HG03159 (cell line): ENCODE measurements around the gene VIPR2.

ENCODE experiments used
- ATAC-seq: cut with Tn5 transposase; IDR thresholded peaks from one replicate; pipeline ENCODE4 v1.9.1; 2021; ENCODE audit warnings: mild to moderate bottlenecking, moderate library complexity; ENCODE audit not compliant: unreplicated experiment

Gene VIPR2

DNA sequence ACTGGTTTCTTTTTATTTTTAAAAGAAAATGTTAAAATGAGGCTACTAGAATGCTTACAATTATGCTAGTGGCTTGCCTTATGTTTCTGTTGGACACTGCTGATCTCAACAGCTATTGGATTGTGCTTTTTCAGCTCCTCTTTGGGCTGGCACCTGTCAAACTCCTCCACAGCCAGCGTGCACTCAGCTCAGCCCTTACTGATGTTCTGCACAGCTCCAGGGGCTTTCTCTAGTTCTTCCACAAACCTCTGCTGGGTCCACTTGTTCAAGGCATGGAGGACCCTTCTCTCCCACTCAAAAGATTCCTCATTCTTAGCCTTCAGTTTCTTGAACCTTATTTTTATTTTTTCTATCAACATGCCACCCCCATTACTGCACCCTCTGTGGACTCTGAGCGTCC is 96.0 kb downstream of the VIPR2 start:
- ATAC-seq = no peak

DNA sequence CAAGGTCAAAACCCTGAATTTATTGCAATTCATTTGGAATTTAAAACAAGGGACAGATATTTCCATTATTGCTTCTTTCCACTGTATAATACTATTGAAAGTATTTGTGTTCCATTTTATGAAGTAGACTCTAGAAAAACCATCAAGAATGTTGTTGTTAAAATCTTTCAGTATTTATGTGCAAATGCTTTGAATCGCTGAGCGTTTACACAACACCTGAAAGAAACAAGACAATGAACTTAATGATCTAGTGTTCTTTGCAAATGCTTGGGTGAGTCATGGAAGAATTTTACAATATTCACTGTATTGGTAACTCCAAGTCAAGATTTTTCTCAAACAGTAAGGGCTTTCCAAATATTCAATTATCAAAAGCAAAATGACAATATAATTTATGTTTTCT is 97.1 kb downstream of the VIPR2 start:
- no peak for ATAC-seq

DNA sequence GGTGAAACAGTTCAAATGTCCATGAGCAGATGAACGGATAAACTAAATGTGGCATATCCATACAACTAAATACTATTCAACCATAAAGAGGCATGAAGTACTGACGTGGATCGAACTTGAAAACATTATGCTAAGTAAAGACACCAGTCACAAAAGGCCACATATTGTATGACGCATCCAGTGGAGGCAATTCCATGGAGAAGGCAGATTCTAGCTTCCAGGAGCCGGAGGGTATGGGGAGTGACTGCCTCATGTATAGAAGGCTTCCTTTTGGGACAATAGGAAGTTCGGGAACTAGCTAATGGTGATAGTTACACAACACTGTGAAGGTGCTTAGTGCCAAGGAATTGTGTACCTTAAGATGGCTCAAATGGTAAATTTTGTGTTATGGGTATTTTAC is 98.4 kb downstream of the VIPR2 start:
- ATAC-seq = no peak

DNA sequence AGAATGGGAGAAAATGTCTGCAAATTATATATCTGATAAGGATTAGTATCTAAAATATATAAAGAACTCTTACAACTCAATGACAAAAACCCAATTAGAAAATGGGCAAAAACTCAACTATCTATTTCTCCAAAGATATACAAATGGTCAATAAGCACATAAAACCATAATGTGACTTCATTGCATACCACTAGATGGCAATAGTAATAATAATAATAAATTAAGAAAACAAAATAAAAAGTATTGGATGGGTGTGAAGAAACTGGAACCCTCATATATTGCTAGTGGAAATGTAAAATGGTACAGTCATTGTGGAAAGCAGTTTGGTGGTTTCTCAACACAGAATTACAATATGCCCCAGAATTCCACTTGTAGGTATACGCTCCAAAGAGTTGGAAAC is 98.8 kb downstream of the VIPR2 start:
- ATAC-seq = no peak

DNA sequence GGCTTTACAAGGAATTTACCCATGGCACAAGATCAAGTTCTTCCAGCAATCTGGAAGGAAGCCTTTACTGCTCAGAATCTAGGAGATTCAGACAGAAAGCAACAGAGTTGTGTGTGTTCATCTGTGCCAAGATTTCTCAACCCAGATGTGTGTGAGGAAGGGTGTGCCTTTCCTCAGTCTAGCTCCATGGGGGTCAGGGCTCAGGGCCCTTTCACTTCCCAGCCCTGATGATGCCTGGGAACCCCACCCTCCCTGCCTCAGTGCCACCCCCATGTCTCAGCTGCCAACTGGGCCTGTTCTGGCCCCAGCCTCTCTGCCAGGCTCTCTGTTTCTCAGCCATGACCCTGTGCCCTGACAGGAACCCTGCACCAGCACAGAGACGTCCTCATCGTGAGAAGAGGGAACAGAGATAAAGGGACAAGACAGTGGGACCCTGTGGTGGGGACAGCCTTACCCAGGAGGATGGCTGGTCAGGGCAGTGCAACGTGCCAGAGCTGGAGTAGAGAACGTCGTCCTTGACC is 102.0 kb downstream of the VIPR2 start:
- ATAC-seq = no peak

DNA sequence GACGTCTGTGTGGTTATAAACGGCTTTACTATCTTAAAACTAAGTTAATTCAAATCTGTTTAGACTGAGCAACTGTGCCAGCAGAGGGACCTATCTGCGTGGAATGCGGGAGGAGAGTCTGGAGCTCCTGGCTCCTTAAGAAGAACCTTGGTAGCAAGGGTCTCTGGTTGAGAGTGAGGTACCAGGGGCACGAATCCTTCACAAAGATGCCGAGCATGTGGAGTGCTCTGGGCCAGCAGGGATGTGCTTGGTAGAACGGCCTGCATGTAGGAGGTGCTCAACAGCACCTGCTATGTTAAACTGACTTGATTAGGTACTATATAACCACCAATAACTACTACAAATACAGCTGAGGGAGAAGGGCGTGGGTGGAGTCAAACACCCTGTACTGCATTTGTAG is 102.6 kb downstream of the VIPR2 start:
- no peak for ATAC-seq

DNA sequence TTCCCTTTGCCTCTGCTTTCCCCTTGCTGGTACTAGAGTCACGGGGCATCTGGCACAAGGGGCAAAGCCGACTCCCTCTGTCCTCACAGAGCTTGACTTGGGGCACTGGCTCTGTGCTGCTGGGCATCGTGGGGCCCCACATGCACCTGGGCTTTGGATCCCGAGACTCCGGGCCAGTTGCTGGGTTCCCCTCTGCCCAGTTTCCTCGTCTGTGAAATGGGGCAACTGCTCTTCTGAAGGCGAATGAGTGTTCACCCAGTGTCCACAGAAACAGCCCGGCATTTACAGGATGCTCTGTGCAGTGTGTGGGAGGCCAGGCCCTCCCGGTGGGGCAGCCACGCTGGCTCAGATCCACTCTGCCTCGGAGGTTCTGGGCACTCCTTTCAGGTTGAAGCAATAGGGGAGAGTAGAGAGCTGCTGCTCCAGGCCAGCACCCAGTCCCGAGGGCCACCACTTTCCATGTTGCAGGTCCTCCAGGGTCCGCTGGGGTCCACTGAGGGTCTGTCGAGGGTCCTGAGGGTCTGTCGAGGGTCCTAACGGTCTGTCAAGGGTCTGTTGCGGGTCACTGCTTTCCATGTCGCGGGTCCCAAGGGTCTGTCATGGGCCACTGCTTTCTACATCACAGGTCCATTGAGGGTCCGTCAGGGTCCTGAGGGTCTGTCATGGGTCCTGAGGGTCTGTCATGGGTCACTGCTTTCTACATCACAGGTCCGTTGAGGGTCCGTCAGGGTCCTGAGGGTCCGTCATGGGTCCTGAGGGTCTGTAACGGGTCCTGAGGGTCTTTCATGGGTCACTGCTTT is 103.6 kb downstream of the VIPR2 start:
- no peak for ATAC-seq

DNA sequence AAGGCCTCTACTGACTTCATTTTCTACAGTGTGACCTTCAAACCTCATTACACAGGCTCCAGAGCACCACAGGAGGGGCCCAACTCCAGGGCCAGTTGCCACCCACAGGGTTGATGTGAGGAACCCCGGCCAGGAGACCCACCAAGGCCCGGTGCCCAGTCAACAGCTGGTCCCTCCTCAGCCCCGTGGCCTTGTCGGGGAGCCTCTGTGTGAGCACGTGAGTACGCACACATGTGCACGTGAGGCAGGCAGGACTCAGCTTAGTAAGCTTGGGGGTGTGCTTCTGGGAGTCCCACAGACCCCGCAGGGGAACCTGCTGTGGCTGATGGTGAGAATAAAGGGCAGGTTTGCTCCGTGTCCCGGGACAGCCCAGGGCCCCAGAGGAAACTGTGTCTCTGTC is 104.5 kb downstream of the VIPR2 start:
- ATAC-seq = no peak

DNA sequence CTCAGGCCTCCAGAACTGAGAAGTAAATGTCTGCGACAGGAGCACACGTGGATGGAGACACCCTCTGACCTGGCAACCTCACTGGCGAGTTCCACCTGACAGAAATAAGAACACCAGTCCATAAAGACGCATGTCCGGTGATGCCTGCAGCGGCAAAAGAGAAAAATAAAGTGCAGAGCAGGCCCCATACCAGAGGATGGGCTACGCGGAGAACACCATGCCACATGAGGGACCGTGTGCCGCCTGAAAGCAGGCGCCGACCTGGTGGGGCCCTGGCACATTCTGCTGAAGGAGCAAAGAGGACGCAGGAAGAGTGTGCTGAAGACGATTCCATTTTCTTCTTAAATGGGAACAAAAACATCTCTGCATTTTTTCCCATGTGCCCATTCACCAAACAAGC is 105.0 kb downstream of the VIPR2 start:
- no peak for ATAC-seq

DNA sequence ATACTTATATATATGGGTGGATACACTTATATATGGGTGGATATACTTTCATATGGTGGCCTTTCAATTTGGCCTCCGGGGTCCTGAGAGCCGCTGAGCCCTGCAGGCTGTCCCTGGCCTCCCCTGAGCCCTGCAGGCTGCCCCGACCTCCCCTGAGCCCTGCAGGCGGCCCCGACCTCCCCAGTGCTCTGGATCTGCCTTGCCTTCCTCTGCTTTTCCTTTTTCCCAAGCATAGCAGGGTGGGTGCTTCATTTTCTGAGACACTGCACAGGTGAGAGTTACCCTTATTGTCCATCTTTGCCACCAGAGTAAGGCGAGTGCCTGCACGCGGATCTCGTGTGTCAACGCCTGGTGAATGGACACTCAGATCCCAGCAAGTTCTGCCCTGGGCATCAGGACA is 106.6 kb downstream of the VIPR2 start:
- no peak for ATAC-seq

DNA sequence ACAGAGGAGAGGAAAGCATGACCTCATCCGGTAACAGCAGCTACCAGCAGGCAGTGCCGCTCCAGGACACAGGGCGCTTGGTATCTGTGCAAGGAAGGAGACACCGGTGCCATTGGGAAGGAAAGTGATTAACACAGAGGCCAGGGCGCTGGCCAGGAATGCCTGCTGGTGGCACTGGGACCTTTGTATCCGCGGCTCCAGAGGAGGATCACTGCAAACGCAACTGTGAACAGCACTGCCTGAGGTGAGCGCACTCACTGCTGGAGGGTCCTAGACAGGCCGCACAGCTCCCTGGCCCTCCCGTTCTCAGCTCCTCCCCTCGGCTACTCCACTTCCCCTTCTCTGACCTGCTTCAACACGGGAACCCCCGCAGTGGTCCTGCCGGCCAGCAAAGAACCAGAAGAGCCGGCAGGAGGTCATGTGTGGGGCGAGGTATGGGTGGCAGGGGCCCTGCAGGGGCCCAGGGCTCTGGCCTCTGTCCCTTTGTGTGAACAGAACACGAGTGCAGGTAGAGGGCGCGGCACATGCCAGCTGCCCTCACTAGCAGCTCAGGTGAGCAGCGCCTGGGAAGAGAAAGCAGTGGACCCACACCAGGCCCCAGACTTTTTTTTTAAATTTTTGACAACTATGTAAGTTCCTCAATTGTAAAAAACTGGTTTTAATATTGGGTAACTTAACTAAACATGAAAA is 107.6 kb downstream of the VIPR2 start:
- no peak for ATAC-seq

DNA sequence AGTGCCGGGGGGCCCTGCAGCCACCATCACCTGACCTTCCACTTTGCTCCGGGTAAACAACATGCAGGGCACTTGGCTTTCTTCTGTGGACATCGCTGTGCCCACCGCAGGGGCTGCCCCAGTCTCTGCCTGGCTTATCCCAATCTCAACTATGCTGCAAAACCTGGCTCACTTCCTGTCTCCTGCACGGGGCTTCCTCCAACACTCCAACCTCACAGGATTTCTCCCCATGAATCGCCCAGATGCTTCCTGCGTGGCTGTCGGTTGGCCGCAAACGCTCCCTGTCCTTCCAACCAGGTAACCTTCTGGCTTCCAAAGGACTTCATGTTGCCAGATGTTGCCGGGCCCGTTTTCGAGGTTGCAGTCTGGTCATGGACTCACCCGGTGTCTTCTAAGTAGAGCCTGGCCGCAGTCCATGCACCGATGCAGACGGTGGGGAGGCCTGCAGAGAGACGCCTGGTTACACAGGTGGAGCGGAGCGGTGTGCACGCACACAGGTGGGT is 109.0 kb downstream of the VIPR2 start:
- no peak for ATAC-seq

DNA sequence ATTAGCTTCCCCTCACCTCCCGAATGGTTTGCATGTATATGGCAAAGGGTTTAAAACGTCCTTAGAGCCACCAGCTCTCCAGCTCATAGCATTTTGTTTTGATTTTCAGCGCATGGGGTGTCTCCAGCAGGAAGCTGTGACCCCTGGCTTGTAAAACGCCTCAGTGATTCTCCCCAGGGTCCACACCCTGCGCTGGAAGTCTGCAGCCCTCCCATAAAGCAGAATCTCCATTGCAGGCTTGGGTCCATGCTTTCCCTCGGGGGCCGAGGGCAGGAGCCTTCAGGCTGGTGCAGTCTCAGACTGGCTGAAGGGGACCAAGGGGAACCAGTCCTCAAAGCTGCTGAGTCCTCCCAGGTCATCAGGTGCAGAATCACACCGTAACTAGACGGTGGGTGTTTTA is 109.7 kb downstream of the VIPR2 start:
- no peak for ATAC-seq

DNA sequence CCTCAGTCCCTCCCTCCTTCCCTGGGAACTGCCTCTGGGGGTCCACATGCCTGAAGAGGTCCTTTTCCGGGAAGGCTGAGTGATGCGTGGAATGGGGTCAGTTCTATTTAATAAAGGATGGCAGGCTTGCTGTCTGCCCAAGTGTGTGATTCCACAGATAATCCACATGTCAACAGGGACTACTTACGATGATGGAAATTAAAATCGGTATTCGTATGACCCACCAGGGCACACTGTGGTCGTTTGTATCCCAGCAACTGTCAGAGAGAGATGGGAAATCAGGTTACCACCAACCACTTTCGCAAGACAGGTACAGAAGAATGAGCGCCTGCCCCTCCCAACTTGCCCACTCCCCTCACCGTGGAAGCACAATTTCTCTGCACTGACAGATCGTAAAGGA is 110.3 kb downstream of the VIPR2 start:
- no peak for ATAC-seq

DNA sequence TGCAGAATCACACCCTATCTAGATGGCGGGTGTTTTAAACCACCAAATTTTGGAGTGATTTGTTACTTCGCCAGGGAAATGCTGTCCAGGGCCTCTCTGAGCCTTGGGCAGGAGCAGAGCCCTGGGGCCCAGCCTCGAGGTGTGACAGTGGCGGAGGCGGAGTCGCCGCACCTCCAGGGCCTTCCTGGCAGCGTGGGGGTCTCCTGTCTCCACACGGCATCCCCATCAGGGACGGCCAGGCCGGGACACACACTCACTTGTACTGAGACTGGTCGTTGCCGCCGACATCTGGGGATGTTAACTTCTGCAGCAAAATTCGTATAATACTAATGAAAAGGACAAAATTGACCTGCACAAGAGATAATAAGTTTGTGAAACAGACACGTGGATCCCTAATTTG is 110.7 kb downstream of the VIPR2 start:
- no peak for ATAC-seq

DNA sequence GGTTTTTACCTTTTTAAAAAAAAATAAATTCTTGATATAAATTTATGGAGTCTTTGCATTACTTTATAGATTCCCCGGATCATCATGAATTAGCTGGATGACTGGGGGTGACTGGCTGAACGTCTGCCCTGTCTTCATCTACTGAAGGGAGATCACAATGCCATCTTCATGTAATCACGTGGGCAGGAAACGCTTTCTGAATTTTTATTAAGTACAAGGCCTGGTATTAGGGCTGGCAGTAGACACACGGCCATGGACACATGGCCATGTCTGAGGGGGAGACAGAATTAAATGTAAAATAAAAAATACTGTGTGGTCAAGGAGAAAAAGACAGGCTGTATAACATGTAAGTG is 111.2 kb downstream of the VIPR2 start:
- ATAC-seq = no peak

DNA sequence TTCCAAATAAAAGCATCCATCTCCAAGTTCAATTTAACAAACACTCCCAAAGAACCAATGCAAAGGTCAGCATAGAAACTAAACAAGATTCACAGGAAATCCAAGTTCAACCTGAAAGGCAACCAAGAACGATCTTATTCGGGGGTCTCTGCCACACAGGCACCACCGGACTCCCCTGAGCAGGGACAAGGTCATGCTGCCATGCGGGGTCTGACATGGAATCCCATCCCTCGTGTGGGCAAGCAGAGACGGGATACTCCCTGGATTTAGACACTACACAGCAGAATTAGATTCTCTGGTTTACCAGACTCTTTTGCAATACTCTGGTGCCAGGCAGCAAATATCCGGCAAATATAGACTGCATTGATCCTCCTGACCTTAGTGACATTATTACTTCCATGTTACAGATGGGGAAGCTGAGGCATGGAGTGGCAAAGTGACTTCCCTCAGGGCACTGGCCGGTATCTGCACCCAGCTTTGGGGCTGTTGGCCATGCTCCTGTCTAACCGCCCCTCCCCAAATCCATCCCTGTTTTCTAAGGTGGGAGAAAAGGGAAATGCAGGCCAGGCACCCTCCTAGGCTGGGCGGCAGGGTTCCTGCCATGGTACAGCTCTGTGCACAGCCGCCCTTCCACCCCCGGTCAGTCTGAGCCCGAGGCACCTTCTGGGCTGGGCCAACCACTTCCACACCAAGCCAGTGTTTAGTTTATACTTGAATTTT is 111.8 kb downstream of the VIPR2 start:
- ATAC-seq = no peak

DNA sequence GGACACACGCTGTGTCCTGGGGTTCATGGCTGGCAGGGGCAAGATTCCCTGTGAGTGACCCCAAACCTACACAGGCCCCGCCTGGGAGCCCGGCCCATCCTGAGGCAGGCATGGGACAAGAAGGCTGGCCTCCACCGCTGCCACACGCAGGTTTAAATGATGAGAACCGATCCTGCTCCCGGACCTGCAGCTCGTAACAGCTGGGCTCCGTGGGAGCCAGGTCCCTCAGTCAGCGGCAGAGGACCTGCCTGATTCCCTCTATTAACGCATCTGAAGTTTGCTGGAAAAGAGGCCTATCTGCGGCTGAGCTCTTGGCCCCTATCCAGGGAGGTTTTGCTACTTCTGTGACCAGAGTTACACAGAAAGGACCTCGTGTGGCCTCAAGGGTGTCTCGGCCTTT is 112.3 kb downstream of the VIPR2 start:
- no peak for ATAC-seq

DNA sequence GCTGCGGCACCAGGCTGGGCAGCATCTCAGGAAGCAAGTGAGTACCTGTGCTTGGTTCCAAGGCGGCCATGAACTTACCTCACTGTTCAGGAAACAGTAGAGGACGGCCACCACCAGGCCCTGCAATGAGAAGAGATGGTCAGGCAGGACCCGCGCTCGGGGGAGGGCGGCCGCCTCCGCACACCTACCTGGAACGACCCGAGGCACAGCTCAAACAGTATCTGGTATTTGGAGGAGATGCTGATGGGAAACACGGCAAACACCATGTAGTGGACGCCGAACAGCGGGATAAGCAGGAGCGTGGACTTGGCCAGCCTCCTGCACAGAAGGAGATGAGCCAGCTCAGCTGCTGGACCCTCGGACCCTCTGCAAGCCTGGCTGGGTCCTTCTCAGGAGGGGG is 112.9 kb downstream of the VIPR2 start:
- ATAC-seq = no peak

DNA sequence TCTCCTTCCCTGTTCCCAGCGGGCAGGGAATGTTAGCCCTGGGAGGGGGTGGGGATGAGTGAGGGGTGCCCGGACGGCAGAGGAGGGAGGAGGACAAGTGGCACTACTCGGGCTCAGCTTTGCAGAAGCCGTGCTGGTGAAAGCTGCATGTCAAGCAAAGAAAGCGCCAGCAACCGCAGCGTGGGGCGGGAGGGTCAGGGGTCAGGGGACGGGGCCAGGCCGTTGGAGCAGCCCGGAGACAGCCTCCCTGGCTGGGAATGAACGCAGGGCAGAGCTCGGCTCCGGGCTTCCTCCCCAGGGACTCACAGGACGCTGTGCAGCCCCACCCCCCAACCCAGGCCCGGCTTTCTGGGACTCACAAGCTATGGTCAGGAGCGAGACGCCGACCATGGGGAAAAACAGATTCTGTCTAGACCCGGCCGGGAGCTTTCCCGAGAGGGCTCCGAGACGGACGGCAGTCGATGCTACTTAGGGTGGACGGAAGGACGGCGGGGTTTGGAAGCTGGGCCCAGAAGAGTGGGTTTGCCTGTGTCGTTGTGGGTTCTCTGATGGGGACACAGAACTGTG is 113.4 kb downstream of the VIPR2 start:
- no peak for ATAC-seq

DNA sequence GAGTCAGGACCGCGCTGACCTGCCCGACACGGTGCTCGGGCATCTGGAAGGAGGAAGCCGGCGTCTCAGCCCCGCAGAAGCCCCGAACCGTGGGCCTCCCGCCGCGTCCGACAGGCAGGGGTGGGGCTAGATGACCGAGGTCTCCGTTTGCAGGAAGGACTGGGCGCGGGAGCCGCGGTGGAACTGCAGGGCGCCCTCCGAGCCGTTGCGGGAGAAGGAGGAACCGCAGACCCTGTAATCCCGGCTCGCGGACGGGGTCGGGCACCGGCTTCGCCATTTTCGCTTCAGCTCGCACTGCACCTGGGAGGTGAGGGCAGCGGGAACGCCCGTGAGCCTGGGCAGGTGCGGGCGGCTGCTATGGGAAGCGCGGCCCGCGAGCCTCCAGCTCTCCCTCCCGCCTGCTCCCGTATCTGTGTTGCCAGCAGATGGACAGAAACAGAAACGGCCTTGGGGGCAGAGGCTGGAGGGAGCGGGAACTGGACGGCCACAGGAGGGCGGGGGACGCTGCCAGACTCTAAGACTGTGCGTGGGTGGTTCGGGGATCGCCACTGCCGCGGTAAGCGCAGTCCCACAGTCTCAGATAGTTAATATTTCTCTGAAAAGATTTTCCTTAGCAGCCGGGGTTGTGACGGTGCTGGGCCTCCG is 114.1 kb downstream of the VIPR2 start:
- no peak for ATAC-seq
